ENCODE results near the gene NR0B1.
A peak's percentile ranks its signal among the peaks of the same experiment; 100 is the strongest.

The NR0B1 gene, protein sequence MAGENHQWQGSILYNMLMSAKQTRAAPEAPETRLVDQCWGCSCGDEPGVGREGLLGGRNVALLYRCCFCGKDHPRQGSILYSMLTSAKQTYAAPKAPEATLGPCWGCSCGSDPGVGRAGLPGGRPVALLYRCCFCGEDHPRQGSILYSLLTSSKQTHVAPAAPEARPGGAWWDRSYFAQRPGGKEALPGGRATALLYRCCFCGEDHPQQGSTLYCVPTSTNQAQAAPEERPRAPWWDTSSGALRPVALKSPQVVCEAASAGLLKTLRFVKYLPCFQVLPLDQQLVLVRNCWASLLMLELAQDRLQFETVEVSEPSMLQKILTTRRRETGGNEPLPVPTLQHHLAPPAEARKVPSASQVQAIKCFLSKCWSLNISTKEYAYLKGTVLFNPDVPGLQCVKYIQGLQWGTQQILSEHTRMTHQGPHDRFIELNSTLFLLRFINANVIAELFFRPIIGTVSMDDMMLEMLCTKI

DNA sequence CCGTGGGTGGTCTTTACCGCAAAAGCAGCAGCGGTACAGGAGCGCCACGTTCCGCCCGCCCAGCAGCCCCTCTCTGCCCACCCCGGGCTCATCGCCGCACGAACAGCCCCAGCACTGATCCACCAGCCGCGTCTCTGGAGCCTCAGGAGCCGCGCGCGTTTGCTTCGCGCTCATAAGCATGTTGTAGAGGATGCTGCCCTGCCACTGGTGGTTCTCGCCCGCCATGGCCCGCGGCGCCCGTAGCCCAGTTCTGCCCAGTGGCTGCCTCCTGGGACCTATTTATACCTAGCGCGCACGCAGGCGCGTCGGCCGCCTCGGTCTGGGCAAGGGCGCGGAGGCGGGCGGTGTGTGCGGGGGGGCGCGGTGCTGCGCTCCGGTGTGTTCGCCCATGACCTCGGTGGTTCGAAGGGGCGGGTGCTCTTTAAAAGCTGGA is at the start of gene NR0B1:
Gene NR0B1 (minus strand): TSS at position 252 of the 433 bp plus-strand sequence. CDS start 27 bp downstream, at position 225.
- no peak for DNase-seq

DNA sequence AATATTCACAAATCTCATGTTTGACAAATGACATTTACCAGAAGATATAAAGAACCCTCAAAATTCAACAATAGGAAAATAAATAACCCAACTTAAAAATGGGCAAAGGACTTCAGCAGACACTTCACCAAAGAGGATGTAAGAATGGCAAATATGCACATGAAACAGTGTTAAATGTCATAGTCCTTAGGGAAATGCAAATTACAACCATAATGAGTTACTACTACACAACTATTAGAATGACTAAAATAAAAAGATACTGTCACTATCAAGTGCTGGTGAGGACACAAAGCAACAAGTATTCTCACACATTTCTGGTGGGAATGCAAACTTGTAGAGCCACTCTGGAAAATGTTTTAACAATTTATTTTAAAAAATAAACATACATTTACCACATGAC is 40.8 kb upstream of the NR0B1 start:
- no peak for DNase-seq

DNA sequence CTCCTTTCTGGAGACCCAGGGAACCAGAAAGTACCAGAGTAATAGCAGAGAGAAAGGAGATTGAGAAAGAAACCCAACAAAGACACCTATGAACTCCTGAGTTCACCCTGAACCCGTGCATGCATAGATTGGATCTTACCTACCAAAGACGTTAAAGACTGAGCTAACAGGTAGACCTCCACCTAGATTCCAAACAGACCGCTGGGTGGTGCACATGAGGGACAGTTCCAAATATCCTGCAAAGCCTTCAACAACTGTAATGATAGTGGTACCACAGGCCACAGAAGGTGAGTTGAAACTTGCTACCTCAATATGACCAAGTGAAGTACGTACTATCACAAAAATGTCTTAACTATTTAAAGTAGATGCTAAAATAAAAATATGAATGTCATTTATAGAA is 34.0 kb upstream of the NR0B1 start:
- no peak for DNase-seq

DNA sequence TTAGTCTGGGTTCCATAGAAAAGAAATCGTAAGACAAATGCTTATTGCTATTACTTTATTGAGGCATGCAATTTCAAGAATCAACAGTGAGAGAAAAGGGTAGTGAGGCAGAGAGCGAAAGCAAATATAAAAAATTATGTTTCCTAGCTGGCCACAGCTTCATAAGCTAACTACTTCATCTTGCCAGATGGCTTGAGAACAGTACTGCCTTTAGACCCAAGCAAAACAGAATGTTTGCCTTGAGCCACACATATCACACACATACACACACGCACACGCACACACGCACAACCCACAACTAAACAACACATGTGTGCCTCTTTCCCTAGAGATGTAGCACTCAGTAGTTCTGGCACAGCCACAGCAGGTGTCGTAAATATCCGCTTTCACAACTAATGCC is 31.6 kb upstream of the NR0B1 start:
- DNase-seq, result no peak

DNA sequence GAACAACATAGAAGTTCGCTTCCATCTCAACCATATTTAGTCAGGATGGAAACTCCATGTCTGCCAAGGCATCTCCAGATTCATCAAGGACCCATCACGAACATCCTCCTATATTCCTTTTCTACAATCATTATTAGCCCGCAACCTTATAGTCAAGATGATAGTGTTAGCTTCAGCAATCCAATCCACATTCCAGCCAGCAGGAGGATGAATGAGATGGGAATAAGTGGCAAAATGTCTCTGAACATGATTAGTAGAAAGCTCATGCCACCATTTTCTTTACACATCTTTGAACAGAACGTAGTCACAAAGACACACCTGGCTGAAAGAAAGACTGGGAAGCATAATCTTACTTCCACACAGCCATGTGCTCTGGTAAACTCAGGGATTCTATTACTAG is 18.6 kb upstream of the NR0B1 start:
- no peak for DNase-seq

DNA sequence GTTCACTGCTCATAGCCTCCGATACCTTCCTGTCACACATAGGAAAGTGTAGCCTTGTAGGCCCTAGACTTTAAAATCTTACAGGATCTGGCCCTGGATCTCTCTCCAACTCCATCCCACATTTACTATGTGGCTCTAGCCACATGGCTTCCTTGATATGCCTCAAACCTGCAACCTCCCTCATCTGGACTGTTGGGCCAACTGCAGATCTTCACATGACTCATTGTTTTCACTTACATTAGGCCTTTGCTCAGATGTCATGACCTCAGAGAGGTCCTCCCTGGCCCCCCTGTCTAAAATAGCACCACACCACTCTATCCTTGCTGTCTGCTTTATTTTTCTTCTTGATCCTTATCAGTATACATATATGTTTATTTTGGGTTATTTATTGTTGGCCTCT is 8.1 kb upstream of the NR0B1 start:
- DNase-seq, result no peak

DNA sequence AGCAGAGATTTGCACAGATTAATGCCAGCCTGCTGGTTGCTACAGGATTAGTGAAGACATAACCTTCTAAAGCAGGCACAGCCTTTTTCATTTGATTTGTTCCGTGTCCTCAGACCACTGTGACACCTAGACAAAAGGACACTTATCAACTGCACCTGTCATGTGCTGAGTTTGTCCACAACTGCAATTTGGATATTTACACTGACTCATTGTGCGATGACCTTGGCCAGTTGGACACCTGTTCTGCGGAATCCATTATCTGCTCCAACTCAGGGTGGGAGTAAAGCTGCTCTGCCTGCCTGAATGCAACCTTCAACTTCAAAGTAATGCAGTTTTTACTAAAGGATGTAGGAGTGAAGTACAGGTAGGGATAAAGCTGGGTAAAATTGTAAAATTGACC is 4.1 kb upstream of the NR0B1 start:
- DNase-seq, result no peak

DNA sequence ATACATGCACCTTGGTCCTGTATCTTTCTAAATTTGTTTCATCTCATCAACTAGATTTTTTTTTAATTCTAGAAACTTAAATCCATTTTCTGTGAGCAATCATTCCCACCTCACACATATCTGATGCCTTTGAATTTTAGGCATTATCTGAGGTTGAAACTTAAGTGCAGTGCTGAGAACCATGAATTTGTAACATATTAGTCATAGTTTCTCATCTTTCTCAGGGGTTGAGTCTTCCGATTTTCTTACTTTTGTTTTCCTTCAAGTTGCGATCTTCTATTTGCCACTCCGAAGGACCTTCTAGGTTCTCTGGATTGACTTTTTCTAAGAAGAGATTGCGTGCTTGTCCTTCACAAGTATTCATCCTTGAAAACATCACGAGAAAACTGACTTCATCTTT is 3.7 kb upstream of the NR0B1 start:
- DNase-seq, result no peak

DNA sequence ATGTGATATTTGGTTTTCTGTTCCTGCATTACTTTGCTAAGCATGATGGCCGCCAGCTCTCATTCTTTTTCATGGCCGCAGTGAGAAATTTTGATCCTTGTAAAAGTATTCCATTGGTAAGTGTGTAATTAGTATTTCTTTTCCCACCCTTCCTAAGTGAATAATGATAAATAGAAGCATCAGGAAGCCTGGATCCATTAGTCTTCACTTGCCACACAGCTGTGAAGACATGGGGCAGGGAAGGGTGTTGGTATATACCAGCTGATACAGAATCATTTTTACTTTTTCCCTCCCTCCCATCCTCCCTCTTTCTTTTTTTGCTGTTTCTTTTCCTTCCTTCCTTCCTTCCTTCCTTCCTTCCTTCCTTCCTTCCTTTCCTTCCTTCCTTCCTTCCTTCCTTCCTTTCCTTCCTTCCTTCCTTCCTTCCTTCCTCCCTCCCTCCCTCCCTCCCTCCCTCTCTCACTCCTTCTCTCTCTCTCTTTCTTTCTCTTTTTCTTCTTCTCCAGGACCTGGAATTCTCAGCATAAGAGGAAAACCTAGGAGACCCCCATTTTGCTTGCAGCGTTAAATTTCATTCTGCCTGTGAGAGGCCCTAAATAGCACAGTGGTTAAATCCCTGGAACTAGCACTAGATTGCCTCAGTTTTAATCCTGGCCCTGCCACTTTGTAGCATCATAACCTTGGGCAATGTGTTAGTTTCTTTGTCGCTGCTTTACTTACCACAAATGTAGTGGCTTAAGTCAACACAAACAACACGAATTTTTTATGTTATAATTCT is 1.4 kb upstream of the NR0B1 start:
- no peak for DNase-seq

DNA sequence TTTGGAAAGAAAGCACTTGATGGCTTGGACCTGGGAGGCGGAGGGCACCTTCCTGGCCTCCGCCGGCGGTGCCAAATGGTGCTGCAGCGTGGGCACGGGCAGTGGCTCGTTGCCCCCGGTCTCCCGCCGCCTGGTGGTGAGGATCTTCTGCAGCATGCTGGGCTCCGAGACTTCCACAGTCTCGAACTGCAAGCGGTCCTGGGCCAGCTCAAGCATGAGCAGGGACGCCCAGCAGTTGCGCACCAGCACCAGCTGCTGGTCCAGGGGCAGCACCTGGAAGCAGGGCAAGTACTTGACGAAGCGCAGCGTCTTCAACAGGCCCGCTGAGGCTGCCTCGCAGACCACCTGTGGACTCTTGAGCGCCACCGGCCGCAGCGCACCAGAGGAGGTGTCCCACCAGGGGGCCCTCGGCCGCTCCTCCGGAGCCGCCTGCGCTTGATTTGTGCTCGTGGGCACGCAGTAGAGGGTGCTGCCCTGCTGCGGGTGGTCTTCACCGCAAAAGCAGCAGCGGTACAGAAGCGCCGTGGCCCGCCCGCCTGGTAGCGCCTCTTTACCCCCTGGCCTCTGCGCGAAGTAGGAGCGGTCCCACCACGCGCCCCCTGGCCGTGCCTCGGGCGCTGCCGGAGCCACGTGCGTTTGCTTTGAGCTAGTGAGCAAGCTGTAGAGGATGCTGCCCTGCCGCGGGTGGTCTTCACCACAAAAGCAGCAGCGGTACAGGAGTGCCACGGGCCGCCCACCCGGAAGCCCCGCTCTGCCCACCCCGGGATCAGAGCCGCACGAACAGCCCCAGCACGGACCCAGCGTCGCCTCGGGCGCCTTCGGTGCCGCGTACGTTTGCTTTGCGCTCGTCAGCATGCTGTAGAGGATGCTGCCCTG is 689 bp downstream of the NR0B1 start:
- DNase-seq, result no peak

DNA sequence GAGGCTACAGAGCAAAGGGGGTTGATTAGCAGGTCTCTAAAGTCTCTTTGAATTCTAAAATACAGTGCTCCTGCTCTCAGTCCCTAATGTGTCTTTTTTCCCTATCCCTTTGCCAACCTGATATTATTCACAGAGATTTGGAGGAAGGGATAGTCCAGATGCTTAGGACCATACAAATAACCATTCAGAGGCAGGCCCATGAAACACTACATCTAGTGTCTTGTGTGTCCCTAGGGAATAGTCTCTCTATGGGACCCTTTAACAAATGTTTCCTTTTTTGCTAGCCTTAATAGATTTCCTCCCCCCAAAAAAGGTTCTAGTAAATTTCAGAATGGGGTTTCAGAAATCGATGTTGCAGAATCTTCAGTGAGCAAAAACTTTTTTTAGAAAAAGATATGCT is 1.7 kb downstream of the NR0B1 start:
- DNase-seq, result no peak

DNA sequence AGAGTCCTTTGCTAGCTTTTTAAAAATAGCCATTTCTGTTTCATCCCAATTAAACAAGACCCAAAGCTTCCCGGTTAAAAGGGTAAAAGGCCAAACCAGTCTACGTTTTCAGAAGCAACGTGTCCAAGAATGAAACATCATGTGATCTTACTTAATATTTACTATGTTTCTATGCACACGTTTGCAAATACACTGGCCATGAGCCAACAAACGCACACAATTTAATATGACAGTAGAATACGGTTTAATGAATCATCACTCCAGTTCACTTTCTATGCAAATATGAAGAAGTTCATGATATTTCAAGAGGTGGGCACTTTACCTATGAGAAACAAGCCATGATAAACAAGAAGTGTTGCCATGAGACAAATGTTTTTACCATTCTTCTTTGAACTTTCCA is 4.3 kb downstream of the NR0B1 start:
- DNase-seq, result no peak

DNA sequence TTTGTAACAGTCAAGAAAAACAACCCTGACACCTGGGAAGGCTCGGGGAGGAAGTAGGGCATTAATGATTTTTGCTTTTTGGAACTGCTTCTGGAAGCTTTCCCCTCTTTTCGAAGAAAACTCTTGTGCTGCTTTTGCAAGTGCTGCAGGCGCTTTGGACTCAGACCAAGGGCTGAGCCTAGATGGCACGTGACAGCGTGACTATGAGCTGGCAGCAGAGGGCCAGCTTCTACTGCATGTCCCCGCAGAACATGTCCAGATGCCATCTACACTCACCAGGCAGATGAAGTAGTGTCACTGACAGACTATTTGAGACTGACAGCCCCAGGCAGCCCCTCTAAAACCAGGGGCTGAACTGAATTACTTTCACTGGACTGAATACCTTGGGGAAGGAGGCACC is 6.2 kb downstream of the NR0B1 start:
- no peak for DNase-seq

DNA sequence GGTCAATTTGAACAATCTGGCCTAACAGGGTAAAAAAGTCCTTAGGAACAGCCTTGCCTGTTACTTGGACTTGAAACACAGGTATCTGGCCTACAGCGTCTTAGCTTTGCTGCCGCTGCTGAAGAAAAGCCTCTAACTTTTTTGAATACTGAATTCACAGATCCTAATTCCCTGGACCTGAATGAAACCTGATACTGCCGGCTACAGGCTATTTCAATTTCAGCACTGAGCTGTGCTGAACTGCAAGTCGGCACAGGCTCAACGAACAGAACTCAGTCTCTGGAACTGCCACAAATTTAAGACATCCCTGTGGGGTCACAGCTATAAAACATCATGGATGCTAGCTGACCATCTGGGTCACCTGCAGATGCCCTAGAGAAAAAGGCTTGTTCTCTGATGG is 7.2 kb downstream of the NR0B1 start:
- no peak for DNase-seq

DNA sequence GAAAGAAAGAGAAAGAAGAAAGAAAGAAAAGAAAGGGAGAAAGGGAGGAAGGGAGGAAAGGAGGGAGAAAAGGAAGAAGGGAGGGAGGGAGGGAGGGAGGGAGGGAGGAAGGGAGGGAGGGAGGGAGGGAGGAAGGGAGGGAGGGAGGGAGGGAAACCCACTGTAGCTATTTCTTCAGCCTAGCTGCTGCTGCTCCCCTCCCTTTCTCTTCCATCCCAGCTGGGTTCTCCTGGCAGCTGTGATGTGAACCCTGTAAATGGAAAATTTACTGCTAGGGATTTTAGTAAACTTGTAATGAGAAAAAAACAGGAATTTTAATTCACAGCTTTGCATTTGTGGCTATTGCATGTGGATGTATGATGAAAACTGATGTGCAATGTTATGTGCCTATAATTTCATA is 8.0 kb downstream of the NR0B1 start:
- DNase-seq, result no peak

DNA sequence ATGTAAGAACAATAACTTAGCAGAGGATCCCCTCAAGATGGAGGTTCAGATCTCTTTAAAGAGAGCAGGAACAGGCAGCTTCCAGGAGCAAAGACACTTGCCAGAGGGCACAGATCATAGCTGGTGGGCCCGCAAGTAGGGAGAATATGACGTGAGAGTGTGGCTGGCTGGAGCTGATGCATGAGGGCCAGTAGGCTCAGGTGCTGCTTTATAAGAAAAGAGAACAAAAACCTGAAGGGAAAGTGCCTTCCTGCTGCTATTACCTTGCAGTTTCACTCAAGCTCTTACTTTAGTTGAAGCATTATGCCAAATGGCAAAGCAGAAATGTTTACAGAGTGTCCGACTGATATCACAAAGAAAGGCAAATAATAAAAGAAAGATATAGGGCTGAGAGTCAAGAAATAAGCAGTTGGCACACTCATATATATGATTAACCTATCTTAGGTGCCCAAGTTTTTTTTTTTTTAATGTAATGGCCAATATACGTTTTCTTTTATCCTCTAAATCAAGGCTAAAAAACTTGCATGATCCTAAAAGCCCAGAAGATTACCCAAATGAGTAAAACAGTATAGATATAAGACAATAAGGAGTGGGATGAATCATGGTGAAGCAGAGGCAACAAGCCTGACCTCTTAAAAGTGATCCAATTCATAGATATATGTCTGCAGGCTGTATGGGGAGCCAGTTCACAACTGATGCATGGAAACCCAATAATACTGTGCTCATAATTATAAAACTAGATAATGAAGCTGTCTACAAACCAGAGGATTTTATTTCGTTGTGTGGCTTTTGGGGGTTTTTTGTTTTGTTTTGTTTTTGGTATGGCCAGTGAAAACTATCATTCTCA is 12.6 kb downstream of the NR0B1 start:
- DNase-seq, result no peak

DNA sequence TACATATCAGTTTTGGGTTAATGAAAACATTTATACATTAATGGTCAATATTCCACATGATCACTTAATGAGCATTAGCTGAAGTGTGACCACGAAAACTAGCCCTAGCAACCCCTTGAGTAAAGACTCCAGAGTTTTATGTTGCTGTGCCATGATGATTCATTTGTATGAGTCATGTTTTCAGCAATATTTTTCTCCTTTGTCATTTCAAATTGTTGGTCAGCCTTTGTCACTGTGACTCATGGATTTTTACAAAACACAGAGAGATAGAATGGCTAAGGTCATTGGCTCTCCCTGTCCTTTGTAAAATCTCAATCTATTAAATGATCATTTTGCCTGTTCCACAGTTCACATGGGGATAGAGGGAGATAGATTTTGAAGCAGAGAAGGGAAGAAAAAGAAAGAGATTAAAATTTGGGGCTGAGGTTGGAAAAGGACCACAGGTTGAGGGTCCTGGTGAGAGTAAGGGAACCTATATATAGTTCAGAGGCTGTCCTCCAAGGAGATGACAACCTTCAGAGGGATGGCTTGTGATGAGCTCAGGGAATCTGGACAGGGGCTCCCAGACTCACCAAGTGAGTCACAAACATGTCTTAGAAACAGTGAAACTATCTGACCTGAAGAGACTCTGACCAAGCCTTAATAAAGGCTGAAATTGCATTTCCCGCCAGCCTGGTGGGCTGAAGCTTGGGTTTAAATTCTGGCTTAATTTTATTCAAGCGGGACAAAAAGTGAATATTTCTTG is 25.6 kb downstream of the NR0B1 start:
- DNase-seq, result peak; percentile 45

DNA sequence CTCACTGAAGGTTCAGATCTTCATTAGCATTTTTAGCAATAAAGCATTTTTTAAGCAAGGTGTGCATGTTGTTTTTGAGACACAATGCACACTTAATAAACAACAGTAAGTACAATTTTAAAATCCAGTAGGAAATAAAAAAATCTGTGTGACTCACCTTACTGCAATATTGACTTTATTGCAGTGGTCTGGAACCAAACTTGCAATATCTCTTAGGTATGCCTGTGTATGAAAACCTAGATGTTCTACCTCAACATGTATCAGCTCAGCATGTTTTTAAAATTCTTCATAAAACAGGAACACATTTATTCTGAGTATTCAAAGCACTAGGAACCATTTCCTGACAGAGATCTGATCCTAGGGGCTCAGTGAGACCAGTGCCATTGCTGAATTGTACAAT is 26.7 kb downstream of the NR0B1 start:
- no peak for DNase-seq

DNA sequence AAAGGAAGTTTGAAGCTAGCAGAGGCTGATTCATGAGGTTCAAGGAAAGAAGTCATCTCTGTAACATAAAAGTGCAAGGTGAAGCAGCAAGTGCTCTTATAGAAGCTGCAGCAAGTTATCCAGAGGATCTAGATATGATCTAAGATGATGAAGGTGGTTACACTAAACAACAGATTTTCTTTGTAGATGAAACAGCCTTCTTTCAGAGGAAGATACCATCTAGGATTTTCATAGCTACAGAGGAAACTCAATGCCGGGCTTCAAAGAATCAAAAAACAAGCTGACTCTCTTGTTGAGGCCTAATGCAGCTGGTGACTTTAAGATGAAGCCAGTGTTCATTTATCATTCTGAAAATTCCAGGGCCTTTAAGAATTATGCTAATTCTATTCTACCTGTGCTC is 28.8 kb downstream of the NR0B1 start:
- no peak for DNase-seq

DNA sequence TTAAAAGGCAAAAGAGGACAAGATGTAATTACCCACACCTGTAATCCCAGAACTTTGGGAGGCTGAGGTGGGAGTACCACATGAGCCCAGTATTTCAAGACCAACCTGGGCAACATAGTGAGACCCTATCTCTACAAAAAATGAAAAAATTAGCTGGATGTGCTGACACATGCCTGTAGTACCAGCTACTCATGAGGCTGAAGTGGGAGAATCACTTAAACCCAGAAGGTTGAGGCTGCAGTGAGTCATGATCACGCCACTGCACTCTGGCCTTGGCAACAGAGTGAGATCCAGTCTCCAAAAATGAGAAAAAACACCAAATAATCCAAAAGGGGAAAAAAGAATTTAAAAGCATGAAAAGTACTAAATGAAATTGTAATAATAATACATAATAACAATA is 30.8 kb downstream of the NR0B1 start:
- no peak for DNase-seq

DNA sequence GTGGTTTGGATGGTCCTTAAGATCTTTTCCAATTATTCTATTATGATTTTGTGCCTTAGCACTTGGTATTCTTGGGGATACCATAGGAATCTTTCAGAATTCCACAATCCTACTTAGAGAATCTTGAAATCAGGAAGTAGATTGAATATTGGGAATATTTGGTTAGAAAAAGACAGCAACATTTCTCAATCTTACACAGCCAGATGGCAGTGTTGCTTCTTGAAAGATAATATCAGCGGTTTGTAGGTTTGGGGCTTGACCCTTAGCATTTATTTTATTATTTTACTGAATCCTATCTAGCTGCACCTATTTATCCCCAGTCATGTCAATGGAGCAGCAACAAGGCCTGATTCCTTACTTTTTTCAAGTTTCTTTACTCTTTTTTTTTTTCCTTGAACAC is 33.7 kb downstream of the NR0B1 start:
- DNase-seq, result no peak

DNA sequence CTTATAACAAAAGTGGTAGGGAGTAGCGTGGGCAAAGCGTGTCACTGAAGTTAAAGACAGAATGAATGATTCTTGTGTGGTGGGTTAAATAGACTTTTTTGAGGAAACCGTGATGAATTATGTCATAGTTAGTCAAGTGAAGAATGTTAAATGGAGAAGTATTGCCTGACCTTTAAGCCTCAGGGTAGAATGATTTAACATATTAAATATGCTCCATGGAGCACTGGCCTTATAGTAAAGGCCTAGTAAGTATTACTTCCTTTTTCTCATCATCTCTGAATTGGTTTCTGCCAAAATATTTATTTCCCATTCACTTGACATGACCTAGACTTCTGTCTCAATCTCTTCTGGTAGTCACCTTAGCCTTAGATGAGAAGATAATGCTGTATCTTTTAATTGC is 38.6 kb downstream of the NR0B1 start:
- no peak for DNase-seq
